Retina (tissue), 1 donor: Measurements from ENCODE around the gene C4A.
"Not testable (repeated sequence)": the region's sequence is repeated elsewhere in the genome, so short reads cannot be mapped to it uniquely, and the experiment has no call there.

Source experiments
- DNase-seq: peaks from one replicate; pipeline ENCODE4 v3.0.0-alpha.2; 2016

Gene C4A

GRCh38 chr6:31981744-31982143 lies at the start of gene C4A:
Gene C4A, plus strand, starts transcription at chr6:31982057. Its CDS starts 51 bp downstream, at chr6:31982108.
- not testable (repeated sequence) for DNase-seq

GRCh38 chr6:31932137-31932536 lies 49.7 kb upstream of the C4A start:
- not testable (repeated sequence) for DNase-seq

GRCh38 chr6:31933537-31933936 lies 48.3 kb upstream of the C4A start:
- DNase-seq: no peak

- no peak for DNase-seq
These were observed 46.8 kb upstream of the C4A start for GRCh38 chr6:31935021-31935420.

- DNase-seq: no peak
These were observed 46.0 kb upstream of the C4A start for GRCh38 chr6:31935823-31936222.

- no peak for DNase-seq
These were observed 41.6 kb upstream of the C4A start for GRCh38 chr6:31940256-31940664.

- no peak for DNase-seq
These were observed 38.1 kb upstream of the C4A start for GRCh38 chr6:31943742-31944141.

GRCh38 chr6:31945154-31945506 lies 36.7 kb upstream of the C4A start:
- no peak for DNase-seq

GRCh38 chr6:31945507-31946369 lies 36.1 kb upstream of the C4A start, which contains the start of gene CFB:
Gene CFB, plus strand, starts transcription at chr6:31946095. Its CDS starts 127 bp downstream, at chr6:31946222.
- DNase-seq: no peak

GRCh38 chr6:31946370-31946885 lies 35.4 kb upstream of the C4A start:
- no peak for DNase-seq

GRCh38 chr6:31947070-31947675 lies 34.7 kb upstream of the C4A start:
- DNase-seq: no peak

GRCh38 chr6:31947864-31948263 lies 34.0 kb upstream of the C4A start:
- no peak for DNase-seq

- no peak for DNase-seq
These were observed 33.6 kb upstream of the C4A start for GRCh38 chr6:31948306-31948705.

GRCh38 chr6:31948753-31949413 lies 33.0 kb upstream of the C4A start:
- DNase-seq: no peak

- no peak for DNase-seq
These were observed 31.8 kb upstream of the C4A start for GRCh38 chr6:31949926-31950548.

GRCh38 chr6:31952140-31952805 lies 29.6 kb upstream of the C4A start:
- peak; percentile 57 for DNase-seq

- DNase-seq: no peak
These were observed 29.0 kb upstream of the C4A start for GRCh38 chr6:31952890-31953289.

GRCh38 chr6:31954511-31954910 lies 27.3 kb upstream of the C4A start:
- DNase-seq: no peak

- no peak for DNase-seq
These were observed 25.1 kb upstream of the C4A start for GRCh38 chr6:31956796-31957195.

GRCh38 chr6:31958412-31958740 lies 23.5 kb upstream of the C4A start:
- DNase-seq: no peak

- DNase-seq: peak; percentile 98
These were observed 22.8 kb upstream of the C4A start, which contains the start of the genes NELFE and SKIC2 for GRCh38 chr6:31958741-31959739. Gene NELFE, minus strand, starts transcription at chr6:31958971. Its CDS starts 525 bp downstream, at chr6:31958446. Gene SKIC2, plus strand, starts transcription at chr6:31959175. Its CDS starts 18 bp downstream, at chr6:31959193.
